ENCODE measurements around the gene SYPL2.
"Not testable (repeated sequence)": the region's sequence is repeated elsewhere in the genome, so short reads cannot be mapped to it uniquely, and the experiment has no call there.

The SYPL2 gene

DNA sequence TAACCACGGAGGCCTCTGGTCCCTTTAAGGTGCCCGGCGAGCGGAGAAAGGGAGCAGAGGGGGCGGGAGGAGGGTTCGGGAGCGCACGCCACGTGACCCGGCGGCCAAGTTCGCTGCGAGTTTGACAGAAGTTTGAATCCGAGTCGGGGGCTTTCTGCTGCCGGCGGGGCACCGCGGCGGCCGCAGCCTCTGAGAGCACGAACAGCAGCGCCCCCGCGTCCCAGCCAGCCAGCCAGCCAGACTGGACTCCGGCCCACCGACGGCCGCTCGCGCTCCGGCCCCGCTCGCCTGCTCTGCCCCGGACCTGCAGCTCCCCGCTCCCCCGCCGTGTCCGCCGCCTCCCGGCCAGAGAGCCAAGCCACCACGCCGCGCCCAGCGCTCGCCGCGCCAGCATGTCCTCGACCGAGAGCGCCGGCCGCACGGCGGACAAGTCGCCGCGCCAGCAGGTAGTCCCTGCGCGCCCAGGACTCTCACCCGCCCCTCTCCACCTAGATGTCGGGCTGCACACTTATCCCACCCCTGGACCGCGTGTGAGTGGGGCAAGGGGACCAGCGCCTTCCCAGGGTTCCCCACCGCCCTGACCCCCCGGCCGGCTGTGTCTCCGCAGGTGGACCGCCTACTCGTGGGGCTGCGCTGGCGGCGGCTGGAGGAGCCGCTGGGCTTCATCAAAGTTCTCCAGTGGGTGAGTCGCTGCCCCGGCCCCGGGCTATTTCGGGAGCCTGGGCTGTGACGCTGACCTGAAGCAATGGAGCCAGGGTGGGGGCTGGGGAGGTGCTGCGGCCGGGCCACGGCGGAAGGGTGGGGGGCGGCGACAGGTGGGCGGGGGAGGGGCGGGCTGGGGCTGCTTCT is at the start of gene SYPL2:
Gene SYPL2 (plus strand): TSS at position 95 of the 849 bp plus-strand sequence. CDS start 298 bp downstream, at position 393.
- no peak for FAIRE-seq

DNA sequence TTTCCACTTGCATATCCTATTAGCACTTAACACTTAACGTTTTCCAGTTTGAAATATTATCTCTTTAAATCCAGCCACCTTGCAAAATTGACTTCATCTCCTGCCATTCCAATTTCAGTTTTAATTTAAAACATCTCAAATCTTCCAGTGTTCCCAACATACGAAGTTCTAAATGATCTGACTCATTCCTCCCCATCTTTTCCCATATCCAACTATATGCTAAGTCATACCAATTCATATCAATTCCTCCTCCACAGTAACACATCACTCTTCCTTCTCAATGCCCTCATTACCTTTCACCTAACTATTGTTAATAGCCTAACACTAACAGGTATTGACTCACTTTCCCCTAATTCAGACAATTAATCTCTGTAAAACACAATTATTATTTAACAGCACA is 42.8 kb upstream of the SYPL2 start:
- FAIRE-seq = no peak

DNA sequence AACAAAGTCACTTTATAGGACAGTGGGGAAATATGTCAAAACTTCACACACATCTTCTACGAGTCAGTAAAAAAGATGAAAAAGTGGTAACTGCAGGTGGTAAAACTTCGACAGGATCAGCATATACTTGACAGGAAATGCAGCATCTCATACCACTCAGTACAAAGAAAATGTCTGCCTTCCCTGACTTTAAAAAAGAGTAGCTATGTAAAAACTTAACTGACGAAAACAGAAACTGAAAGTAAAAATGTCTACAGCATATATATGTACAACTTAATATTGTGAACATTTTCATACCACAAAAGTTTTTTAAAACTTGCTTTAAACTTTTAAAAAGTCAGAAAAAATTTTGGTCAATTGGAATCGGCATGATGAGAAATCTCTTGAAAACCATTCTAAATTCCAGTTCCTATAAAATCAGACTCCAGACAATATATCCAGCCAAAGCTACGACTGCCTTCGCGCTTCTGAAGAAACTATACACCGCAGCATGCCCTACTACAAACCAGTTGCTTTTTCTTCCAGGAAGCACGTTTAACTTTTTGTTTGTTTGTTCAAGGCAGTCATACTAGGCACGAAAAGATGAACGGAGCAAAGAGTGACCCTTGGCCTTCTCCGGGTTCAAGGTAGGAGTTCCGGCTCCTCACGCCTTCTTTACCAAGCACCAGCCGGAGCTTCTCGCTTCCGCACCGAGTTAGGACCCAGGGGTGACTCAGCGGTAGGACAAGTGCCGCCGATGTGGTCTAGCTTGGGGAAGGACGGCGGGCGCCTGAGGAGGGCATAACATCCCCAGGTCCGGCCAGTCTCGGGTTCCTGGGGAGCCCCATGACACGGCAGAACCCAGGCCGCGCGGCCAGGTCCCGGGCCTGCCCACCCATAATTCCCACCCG is 40.7 kb upstream of the SYPL2 start:
- FAIRE-seq = no peak

DNA sequence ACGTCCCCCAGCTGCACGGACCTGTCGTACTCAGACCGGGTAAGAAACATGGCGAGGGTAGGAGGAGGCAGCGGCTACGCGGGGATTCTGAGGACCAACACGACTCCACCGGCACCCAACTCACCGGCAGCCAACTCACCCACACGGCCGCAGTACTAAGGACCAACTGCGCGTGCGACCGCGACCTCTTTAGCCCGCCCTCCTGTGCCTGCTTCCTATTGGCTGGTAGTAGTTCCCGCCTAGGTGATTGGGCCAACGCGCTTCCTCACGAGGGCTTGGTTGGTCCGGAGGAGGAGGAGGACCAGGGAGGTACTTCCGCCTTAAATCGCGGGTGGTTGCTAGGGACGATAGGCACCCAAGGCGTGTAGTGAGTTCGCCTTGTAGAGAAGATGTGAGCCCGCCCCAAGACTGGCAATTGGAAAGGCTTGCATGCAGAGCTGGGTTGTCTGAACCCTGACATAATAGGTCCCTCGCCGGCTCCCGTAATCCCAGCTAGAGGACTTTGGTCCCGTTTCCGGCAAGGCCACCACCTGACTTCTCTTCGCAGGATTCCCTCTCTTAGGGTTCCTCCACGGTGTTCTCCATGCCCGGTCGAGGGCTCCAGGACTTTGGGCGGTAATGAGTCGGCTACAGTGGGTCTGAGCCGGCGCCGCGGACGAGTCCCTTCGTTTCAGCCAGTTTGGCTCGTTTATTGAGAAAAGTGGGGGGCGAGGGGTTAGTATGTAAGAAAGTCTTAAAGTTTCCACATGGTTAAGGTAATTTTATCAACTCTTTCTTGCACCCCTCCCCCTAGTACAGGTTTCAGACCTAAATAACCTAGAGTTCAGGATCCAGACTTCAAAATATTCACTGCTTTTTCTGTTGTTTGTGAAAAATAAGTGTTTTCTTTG is 39.8 kb upstream of the SYPL2 start, which contains the start of gene PSMA5:
Gene PSMA5 (minus strand): TSS at position 168 of the 890 bp plus-strand sequence. CDS start 118 bp downstream, at position 50.
- FAIRE-seq = peak; percentile 97

DNA sequence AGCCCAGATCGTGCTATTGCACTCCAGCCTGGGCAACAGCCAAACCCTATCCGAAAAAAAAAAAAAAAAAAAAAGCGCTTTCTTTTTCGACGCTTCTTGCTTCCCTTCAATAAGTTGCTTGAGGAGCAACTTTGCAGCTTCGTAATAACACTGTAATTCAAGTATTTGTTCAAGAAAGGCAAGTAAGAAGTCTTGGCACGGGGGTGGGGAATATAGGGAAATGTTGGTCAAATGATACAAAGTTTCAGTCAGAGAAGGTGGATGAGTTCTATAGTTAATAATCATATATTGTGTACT is 39.2 kb upstream of the SYPL2 start:
- no peak for FAIRE-seq

DNA sequence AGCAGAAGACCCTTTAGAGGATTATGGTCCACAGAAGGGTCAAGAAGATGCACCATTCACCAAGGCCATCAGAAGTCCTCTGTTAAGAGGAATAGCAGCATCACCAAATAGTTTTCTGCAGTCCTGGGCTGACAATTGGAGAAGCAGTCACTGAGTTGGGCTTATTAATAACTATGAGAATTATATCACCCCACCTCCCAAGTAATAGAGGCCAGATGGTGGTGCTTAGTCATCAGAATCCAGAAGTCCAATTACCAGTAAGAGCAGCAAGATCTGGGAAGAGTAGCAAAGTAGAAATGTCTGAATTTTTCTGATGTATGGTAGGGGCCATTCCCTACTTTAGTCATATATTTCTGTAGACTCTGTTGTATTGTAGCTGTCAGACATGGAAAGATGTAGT is 34.0 kb upstream of the SYPL2 start:
- FAIRE-seq = no peak

DNA sequence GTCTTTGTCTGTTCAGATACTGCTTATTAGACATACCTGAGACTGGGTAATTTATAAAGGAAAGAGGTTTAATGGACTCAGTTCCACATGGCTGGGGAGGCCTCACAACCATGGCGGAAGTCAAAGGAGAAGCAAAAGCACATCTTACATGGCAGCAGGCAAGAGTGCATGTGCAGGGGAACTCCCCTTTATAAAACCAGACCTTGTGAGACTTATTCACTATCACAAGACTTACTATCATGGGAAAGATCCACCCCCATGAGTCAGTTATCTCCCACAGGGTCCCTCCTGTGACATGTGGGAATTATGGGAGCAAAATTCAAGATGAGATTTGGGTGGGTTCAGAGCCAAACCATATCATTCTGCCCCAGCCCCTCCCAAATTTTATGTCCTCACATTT is 33.0 kb upstream of the SYPL2 start:
- FAIRE-seq = no peak

DNA sequence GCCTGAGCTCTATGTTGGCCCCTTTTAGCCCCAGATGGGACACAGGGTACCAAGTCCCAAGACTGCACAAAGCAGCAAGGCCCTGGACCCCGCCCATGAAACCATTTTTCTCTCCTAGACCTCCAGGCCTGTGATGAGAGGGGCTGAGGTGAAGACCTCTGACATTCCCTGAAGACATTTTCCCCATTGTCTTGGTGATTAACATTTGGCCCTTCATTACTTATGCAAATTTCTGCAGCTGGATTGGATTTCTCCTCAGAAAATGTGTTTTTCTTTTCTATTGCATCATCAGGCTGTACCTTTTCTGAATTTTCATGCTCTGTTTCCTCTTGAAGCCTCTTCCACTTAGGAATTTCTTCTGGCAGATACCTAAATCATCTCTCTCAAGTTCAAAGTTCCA is 31.9 kb upstream of the SYPL2 start:
- no peak for FAIRE-seq

DNA sequence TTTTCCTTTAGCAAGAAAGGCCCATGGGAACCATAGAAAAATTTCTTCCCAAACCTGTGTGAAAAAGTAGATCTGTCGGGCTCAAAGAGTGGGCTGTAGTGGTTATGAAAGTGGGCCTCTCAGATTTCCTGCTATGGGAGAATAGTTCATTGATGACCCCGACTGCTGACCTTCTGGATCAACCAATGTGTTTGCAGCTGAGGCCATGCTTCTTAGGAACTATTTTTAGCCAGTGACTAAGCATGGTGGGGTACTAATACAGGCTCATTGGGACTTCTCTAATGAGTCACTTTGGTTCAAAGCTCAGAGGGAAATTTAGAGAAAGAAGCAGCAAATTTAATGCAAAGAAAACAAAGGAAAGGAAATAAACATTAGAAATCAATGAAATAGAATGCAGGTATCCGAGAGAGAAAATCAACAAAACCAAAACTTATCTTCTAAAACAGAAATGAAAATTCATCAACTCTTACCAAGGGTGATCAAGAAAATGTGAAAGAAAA is 27.5 kb upstream of the SYPL2 start:
- FAIRE-seq = no peak

DNA sequence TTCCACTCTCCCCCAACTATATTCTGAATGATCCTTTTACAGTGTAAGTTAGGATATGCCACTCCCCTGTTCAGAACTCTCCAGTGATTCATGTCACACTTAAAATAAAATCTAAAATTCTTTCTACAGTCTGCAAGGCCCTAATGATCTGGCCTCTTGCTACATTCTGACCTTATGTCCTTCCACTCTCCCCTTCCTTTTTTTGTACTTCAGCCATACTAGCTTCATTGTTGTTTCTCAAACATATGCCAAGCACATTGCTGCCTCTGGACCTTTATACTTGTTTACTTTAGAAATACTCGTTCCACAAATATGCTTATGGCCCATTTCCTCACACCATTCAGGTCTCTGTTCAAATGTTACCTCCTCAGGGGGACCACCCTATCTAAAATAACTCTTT is 25.3 kb upstream of the SYPL2 start:
- no peak for FAIRE-seq

DNA sequence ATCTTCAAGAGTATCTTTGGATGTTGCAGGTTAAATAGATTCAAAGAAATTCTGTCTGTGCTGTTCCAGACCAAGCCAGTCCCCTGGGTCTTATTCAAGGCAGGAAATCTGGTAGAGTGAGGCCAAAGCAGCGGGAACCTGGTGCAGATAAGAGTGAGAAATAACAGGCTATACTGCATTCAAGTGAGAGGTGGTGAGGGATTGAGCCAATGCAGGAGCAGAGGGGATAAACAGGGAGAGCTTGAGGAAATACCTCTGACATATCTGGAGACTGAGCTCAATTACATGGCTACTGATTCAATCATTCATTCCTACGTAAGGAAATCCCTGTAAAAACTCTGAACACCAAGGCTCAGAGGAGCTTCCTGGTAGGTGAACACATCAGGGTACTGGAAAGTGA is 22.9 kb upstream of the SYPL2 start:
- no peak for FAIRE-seq

DNA sequence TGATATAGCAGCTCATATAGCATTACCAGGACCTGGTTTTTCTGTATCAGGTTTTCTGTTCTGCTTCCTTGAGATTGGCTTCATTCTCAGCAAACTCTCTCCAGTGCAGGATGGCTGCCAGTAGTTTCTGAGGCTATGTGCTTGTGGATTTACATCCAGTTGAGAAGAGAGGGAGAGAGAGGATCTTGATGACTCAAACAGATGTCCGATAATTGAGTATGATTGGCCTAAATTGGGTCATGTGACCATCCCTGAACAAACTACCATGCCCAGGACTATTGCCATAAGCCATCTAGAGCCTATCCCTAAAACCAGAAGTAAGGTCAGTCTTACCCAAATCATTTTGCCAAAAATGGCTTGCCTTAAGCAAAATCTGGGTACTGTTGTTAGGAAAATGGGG is 22.0 kb upstream of the SYPL2 start:
- no peak for FAIRE-seq

DNA sequence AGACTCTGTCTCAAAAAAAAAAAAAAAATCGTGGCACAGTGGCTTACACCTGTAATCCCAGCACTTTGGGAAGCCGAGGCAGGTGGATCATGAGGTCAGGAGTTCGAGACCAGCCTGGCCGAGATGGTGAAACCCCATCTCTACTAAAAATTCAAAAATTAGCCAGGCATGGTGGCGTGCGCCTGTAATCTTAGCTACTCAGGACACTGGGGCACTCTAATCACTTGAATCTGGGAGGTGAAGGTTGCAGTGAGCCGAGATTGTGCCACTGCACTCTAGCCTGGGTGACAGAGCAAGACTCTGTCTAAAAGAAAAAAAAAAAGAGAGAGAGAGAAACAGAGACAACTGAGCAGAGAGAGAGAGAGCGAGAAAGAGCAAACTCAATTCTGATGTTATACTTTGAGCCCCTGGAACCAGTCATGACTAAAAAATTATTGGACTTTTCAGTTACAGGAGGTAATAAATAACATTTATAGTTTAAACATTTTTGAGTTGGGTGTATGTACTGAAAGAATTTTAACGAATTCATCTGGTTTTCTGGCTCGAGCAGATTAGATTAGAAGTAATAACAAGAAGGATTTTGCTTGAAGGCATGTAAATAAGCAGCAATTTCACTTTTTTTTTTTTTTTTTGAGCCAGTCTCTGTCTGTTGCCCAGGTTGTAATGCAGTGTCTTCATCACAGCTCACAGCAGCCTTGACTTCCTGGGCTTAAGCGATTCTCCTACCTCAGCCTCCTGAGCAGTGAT is 20.2 kb upstream of the SYPL2 start:
- FAIRE-seq = not testable (repeated sequence)

DNA sequence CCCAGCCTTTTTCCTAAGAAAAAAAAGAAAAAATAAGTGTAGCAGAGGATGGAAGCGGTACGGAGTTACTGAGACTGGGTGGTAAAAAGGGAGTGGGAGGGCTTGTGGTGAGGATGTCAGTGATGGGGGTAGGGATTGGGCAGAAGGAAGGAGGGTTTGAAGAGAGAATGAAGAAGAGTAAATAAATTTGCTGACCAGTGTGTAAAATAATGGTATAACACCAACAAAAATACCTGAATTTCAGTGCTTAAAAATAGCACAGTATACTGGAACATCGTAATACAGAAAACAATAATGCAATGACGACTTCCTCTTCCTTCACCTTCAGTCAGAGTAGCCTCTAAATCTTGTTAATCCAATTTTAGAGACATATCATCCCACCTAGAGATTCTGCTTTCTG is 18.8 kb upstream of the SYPL2 start:
- no peak for FAIRE-seq

DNA sequence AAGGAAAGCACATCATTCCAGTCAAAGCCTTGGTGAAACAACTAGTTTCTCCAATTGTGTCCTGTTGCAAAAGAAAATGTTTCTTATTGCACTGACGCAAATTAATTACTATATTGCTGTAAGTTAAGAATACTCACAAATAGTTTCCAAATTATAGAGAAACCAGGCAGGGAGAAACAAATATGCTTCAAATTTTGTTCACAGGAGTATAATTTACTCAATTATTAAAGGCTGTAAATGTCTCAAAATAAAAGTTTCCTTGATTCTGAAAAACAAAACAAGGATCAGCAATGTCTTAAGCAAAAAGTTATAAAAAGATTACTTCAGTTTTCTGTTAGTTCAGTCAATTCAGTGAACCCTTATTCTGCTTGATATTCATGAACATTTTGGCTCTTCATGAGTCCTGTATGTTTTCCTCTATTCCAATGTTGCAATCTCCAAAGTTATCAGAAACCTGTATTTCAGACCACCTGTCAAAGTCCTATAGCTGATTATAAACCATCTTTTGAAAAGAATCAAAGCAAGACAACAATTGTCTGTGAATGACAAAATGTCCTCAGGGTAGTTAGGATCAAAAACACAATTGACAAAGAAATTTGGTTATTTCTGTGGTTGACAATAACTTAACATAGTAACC is 11.7 kb upstream of the SYPL2 start:
- no peak for FAIRE-seq

DNA sequence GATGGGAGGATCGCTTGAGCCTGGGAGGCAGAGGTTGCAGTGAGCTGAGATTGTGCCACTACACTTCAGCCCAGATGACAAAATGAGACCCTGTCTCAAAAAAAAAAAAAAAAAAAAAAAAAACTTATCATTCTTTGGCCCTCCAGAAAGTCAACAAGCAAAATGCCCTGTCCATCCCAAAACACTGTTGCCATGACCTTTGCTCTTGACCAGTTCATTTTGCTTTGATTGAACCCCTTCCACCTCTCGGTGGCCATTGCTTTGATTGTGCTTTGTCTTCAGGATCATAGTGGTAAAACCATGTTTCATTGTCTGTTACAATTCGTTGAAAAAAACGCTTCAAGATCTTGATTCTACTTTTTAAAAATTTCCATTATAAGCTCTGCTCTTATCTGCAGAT is 8.5 kb upstream of the SYPL2 start:
- no peak for FAIRE-seq

DNA sequence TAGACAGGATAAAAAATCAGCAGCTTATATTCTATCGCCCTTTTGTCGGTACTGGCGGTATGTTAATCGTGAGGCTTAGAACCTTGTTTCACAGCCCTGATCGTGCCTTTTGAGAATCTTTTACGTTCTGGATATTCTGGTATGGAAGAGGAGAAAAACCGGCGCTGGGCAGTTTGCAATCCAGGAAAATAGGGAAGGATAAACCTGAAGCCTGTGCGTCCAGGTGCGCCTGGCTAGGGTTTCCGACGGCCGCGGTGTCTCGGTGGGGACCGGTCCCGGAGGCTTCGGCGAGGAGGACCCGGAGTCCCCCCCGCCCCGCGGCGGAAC is 258 bp upstream of the SYPL2 start:
- no peak for FAIRE-seq

DNA sequence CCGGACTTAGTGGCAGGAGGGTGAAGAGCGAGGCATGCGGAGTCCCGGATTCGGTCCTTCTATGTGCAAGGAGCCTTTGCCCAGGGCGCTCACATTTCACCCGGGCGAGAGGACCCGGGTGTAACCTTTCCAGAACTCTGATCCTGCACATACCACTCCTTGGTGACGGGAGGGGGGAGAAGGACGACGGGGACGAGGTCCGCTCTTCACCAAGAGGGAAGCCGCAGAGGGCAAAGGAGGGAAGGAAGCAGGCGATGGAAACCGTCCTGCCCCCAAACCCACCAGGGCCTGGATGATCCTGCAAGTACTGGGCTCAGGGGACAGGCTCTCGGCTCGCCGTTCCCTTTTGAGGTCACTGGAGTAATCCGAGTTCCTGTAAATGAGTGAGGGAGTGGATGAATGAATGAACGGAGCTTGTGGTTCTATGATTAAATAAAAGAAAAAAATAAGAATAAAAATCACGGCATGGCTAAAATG is 993 bp downstream of the SYPL2 start:
- no peak for FAIRE-seq

DNA sequence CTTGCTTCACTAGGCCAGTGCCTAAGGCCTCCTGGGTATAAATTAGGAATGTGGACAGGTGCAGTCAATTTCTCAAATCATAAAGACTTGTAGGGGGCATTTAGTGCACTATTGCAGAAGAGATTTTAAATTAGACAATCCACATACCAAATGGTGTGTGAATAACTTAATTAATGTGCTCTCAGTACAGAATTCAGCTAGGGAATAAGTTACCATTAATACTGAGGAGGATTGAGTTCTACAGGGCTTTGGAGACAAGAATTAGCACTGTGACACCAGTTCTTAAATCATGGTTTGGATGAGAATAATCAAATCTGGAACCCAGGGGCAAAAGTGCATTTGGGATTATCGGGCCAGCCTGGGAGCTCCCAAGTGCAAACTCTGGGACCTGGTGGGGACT is 1.7 kb downstream of the SYPL2 start:
- no peak for FAIRE-seq

DNA sequence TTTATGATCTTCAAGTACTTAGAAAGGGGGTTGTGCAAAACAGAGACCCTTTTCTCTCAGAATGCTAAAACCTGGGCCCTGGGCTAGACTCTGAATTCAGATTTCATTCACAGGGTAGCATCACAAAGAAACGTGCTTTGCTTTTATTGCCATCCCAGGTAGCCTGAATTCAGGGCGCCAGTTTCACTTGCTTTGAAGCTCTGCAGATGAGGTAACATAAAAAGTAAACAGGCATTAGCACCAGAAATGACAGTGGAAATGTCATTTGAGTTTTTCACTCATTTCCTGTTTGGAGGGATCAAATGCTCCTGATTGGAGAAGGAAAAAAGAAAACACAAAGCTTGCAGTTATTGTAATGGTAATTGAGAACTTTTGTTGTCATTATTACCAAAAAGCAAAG is 2.6 kb downstream of the SYPL2 start:
- FAIRE-seq = no peak

DNA sequence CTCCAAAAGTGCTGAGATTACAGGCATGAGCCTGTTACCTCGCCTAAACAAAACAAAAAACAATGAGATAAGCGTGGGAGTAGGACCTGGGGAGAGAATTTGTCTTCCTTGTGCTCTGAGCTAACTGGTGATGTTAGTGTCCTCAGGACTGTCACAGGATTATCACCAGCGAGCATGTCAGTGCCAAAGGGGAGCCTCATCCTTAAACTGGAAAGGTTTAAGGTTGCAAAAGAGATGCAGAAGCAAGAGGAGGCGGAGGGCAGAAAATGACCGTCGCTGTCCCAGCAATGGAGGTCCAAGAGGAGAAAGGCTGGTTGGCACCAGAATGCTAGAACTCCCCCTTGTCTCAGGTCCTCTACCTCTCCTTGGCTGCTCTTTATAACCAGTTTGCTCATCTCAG is 3.9 kb downstream of the SYPL2 start:
- no peak for FAIRE-seq

DNA sequence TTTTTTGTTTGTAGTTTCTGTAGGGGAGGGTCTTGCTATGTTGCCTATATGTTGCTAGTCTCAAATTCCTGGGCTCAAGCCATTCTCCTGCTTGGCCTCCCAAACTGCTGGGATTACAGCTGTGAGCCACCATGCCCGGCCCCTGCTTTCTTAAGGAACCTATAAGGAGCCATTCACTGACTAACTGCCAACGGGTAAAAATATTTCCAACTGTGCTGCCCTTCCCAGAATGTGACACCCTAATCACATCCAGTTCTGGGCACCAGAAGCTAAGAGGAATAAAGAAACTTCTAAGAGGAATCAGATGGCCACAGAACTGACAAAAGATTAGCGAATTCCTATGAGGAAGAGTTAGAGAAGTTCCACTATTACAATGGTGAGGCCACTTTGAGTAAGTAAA is 6.4 kb downstream of the SYPL2 start:
- FAIRE-seq = no peak
